Ectodermal cell (in vitro differentiated cells): Measurements from ENCODE around the gene ENO1.
"Not testable (repeated sequence)": the region's sequence is repeated elsewhere in the genome, so short reads cannot be mapped to it uniquely, and the experiment has no call there.

Source experiments
- H3K27ac ChIP-seq: 2 replicates; pipeline ENCODE4 v1.7.0; 2013; ENCODE audit warnings: mild to moderate bottlenecking, low read depth, low read length; ENCODE audit not compliant: insufficient read depth, poor library complexity, severe bottlenecking
- H3K27me3 ChIP-seq: 2 replicates; pipeline ENCODE4 v1.7.0; 2013; ENCODE audit warnings: mild to moderate bottlenecking, low read length; ENCODE audit not compliant: insufficient read depth, control insufficient read depth, poor library complexity, severe bottlenecking
- H3K36me3 ChIP-seq: one replicate; pipeline ENCODE4 v1.7.0; 2013; ENCODE audit warnings: low read length; ENCODE audit not compliant: control insufficient read depth, insufficient read depth
- H3K4me1 ChIP-seq: one replicate; pipeline ENCODE4 v1.7.0; 2013; ENCODE audit warnings: low read length; ENCODE audit not compliant: control insufficient read depth, insufficient read depth
- H3K4me3 ChIP-seq: 2 replicates; pipeline ENCODE4 v1.7.0; 2013; ENCODE audit warnings: low read depth, low read length, control low read depth; ENCODE audit not compliant: insufficient read depth
- H3K9me3 ChIP-seq: 2 replicates; pipeline ENCODE4 v1.7.0; 2013; ENCODE audit warnings: mild to moderate bottlenecking, low read length, moderate library complexity; ENCODE audit not compliant: control insufficient read depth
- WGBS, 2 experiments: methylation state at CpG; one replicate each; pipeline ENCODE4 v1.1.7; 2013; ENCODE audit warnings: missing lambda C conversion rate in 2 of 2; 5-methylcytosine and 5-hydroxymethylcytosine counted together

ENO1 gene

DNA sequence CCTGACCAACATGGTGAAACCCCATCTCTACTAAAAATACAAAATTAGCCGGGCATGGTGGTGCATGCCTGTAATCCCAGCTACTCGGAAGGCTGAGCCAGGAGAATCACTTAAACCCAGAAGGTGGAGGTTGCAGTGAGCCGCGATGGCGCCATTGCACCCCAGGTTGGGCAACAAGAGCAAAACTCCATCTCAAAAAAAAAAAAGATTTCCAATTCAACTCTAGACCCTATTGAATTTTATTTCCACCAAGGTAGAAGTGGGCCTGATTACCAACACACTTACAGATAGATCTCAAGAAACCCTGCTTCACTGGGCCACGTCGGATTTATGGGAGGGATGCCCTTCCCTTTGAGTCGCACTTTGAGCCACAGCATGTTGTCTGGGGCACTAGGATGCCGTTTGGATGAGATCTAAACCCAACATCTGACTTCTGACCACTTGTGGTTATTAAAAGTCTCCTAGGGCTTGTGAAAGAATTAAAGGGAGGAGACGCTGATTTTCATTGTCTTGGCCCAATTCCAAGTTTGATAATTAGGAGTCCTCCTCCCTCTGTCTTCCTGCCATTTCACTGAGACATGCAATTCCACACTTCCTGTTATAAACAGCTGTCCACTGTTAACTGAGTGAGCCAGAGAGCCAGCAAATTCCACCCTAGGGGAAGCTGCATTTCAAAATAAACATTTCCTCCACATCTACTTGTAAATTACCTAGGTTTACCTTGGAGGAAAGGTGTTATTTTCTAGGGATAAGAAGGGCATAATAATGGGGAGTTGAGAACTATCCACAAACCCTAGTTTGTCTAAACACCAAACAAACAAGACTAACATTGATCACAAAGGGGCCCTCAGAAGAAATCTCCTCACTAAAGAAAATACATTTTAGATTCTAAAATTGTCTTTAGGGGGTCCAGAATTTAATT is 55.9 kb downstream of the ENO1 start:
- Histone ChIP-seq H3K9me3 (no peaks in the 10 kb centered on the region), H3K4me1 (peaks cover 5% of the 10 kb centered on the region), H3K27ac (peak overlapping the region; percentile 26), H3K27me3 (no peaks in the 10 kb centered on the region), H3K4me3 (no peak overlapping the region), H3K36me3 (no peaks in the 10 kb centered on the region)
- 83 to 85% methylated on average over 10 of the region's 10 CpGs for WGBS, 2 experiments

DNA sequence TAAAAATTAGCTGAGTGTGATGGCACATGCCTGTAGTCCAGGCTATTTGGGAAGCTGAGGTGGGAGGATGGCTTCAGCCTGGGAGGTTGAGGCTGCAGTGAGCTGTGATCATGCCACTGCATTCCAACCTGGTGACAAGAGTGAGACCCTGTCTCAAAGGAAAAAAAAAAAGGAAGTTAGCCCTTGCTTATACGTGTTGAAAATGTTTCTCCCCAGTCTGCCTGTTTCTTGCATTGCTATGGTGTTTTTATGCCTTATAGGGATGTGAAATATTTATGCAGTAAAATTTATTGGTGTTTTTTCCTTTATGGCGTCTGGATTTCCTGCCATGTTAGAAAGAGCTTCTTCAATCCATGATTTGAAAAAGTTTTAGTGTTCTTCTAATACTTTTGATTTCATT is 57.4 kb downstream of the ENO1 start:
- Histone ChIP-seq H3K36me3 (no peaks in the 10 kb centered on the region), H3K27ac (no peak overlapping the region), H3K4me1 (peaks cover 2% of the 10 kb centered on the region), H3K27me3 (no peaks in the 10 kb centered on the region), H3K4me3 (no peak overlapping the region), H3K9me3 (no peaks in the 10 kb centered on the region)
- WGBS, 2 experiments, result 47 to 52% methylated on average over 2 of the region's 2 CpGs

DNA sequence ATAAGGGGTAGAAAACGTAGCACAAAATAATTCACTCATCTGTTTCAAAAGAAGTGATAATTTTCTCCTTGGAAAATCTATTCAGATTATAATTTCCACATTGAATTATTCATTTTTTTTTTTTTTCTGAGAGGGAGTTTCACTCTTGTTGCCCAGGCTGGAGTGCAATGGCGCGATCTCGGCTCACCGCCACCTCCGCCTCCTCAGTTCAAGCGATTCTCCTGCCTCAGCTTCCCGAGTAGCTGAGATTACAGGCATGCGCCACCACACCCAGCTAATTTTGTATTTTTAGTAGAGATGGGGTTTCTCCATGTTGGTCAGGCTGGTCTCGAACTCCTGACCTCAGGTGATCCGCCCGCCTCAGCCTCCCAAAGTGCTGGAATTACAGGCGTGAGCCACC is 59.7 kb downstream of the ENO1 start:
- not testable (repeated sequence) for H3K27ac ChIP-seq, H3K4me1 ChIP-seq, H3K9me3 ChIP-seq, H3K36me3 ChIP-seq, H3K27me3 ChIP-seq, H3K4me3 ChIP-seq
- 86 to 94% methylated on average over 11 of the region's 13 CpGs for WGBS, 2 experiments

DNA sequence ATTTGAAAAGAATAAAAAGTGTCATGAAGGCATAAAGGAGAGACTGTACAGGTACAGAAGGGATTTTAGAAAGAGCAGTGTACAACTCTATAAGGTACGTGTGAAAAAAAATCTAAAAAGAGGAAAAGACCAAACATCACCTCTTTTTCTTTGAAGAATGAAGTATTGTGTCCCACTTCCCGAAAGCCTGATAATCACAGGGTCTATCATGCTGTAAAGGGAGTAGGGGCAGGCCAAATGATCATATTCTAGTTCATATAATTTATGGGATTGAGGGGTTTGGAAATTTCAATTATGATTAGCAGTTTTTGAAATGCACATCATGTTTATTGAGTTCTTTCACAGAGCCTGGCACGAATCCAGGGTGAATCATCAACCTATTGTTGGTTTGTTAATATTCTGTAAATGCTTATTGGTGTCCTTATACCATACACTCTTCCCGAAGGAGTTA is 60.1 kb downstream of the ENO1 start:
- H3K4me3 ChIP-seq, result peak overlapping the region; percentile 90
- H3K27ac ChIP-seq, result peak overlapping the region; percentile 72
- H3K36me3 ChIP-seq, result no peaks in the 10 kb centered on the region
- H3K4me1 ChIP-seq, result peaks cover 3% of the 10 kb centered on the region
- WGBS, 2 experiments, result 43 to 87% methylated on average over 2 to 3 of the region's 4 CpGs
- no peaks in the 10 kb centered on the region for H3K9me3 ChIP-seq
- no peaks in the 10 kb centered on the region for H3K27me3 ChIP-seq

DNA sequence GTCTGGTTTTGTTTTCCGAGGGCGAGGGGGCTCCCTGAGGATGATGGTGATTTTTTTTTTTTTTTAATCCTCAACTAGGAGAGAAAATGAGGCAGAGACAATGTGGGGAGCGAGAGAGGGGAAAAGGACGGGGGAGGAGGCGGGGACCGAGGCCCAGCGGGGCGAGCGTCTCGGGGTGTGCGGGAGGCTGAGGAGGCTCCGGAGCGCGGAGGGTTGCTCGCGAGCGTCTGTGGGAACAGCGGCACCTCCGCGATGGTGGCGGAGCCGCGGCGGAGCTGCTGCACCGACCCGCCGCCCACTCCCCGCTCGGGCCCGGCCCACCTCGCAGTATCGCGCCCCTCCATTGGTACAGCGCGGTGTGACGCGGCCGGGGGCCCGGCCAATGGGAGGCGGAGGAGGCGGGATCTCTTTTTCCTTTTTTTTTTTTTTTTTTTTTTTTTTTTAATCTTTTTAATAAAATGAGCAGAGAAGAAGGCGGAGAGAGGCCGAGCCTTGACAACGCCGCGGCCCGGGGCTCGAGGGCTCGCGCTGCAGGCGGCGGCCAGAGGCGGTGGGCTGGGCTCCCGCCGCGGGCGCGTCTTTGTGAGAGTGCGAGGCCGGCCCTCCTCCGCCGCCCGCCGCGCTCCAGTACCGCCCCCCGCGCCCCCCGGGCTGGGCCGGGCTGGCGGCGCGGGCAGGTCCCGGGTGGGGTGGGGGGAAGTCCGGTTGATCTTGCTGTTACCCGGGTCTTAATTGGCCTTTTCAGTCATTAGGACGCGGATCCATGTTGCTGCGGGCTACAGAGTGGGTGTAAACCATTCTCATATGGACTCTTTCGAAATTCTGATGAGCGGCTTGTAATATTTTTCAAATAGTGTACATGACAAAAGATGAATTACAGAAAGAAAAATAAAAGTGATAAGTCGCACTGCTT is 60.8 kb downstream of the ENO1 start, which contains the start of gene RERE:
RERE (minus strand) TSS at position 229 of the 913 bp plus-strand sequence.
- WGBS, 2 experiments, result 1% methylated on average over 76 to 78 of the region's 82 CpGs

DNA sequence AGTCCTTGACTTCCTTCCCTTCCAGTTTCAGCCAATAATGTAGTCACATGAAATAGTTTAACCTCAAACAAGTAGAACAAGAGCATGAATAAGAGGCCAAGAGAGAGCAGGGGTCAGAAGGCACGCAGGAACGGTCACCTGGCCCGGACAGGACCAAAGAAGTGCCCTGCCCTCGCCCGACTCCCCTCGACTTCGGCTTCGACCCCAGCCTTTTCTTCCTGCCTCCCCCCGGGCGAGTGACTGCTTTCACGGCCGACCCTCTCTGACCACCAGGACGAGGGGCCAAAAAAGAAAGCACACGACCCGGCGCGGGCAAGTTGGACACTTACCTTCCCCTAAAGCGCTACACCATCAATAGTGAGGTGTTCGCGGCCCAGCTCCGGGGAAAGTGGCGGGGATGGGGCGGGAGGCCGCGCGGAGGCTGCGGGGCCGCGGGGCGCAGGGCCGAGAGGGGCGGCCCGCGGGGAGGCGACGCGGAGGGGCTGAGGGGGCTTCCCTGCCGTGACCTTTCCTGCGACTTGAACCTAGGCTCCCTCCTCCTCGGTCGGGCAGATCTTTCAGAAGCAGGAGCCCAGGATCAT is 61.6 kb downstream of the ENO1 start:
- Histone ChIP-seq H3K27me3 (no peaks in the 10 kb centered on the region), H3K9me3 (no peaks in the 10 kb centered on the region), H3K4me3 (peak overlapping the region; percentile 90), H3K27ac (peak overlapping the region; percentile 89), H3K4me1 (peaks cover 3% of the 10 kb centered on the region), H3K36me3 (no peaks in the 10 kb centered on the region)
- WGBS, 2 experiments, result 0 to 1% methylated on average over 41 of the region's 41 CpGs

More for the DNA sequence above, 60.8 kb downstream of the ENO1 start, which contains the start of gene RERE:
- Histone ChIP-seq H3K27ac (peak within 1 kb of the TSS; percentile 89), H3K4me1 (peaks cover 3% of the 10 kb centered on the region), H3K27me3 (no peaks in the 10 kb centered on the region), H3K9me3 (no peaks in the 10 kb centered on the region), H3K36me3 (no peaks in the 10 kb centered on the region), H3K4me3 (peak within 1 kb of the TSS; percentile 90)

DNA sequence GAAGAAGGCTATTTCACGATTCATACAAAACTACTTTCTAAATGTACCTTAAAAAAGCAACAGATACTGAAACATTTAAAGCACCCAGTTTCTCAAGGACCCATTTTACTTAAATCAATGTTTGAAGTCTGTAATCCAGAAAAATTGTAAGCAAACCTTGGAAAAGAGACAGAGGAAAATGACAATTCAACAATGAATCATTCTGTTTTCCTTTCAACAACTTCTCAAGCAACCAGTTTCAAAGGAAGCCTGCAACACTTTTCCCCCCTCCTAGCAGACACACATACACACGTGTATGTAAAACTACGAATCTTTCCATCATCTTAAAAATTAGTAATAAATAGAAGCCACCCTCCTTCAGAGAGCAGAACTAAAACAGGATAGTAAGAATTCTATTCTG is 62.2 kb downstream of the ENO1 start:
- H3K4me1 ChIP-seq, result peaks cover 3% of the 10 kb centered on the region
- no peaks in the 10 kb centered on the region for H3K27me3 ChIP-seq
- H3K36me3 ChIP-seq, result no peaks in the 10 kb centered on the region
- no peaks in the 10 kb centered on the region for H3K9me3 ChIP-seq
- 24 to 26% methylated on average over 3 of the region's 3 CpGs for WGBS, 2 experiments
- no peak overlapping the region for H3K27ac ChIP-seq
- peak overlapping the region; percentile 90 for H3K4me3 ChIP-seq

DNA sequence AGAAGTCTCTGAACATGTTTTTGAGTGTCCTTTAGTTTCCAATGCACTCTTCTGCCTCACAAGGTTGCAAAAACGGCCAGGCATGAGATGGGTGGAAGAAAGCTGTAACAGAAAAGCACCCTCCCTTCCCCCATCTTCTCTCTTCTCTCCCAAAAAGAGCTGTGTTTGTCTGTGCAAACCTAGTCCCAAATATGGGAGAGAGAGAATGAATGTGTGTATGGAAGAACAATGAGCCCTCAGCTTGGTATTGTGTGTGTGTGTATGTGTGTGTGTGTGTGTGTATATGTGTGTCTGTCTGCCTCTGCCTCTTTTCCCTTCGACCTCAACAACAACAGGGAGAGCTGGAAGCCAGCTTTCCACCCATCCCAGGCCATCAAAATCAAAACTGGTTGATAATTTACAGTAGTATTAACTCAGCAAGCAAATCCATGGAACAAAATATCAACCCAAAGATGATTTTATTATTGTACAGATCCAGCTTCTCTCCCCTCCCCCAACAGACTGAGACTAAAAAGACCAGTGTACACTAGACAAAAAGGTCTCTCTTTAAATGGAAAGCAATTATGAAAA is 62.8 kb downstream of the ENO1 start:
- Histone ChIP-seq H3K36me3 (no peaks in the 10 kb centered on the region), H3K27ac (no peak overlapping the region), H3K4me1 (peaks cover 3% of the 10 kb centered on the region), H3K9me3 (no peaks in the 10 kb centered on the region), H3K4me3 (peak overlapping the region; percentile 90), H3K27me3 (no peaks in the 10 kb centered on the region)
- WGBS, 2 experiments, result 17 to 25% methylated on average over 1 to 2 of the region's 2 CpGs

DNA sequence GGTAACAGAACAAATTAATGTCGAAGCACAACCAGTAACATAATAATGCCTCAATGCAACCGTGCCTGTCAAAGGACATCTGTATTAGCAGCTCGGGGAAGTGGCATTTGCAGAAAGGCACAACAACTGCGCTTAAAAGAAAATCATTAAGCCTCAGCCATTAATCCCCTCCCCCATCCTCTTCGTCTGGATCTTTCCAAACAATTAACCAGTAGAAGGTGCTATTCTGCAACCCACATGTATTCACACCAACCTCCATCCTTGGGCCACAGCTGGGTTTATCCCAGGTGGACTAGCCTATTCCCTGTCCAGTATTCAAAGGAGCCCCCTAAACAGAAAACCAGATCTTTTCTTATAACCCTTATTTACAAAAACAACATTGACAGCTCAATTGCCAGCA is 63.6 kb downstream of the ENO1 start:
- H3K27ac ChIP-seq, result no peak overlapping the region

More for the DNA sequence above, 63.6 kb downstream of the ENO1 start:
- Histone ChIP-seq H3K4me3 (peak overlapping the region; percentile 8), H3K9me3 (no peaks in the 10 kb centered on the region), H3K36me3 (no peaks in the 10 kb centered on the region), H3K4me1 (peaks cover 3% of the 10 kb centered on the region), H3K27me3 (no peaks in the 10 kb centered on the region)
- 38 to 45% methylated on average over 5 of the region's 5 CpGs for WGBS, 2 experiments
